Central memory CD8-positive, alpha-beta T cell (primary cell): ENCODE results near the gene CEACAM18.
"Not testable (repeated sequence)": the region's sequence is repeated elsewhere in the genome, so short reads cannot be mapped to it uniquely, and the experiment has no call there.

ENCODE experiments used
- ATAC-seq: fragments of 150-1000 bp; cut with Tn5 transposase; replicated peaks from 2 replicates; pipeline ENCODE4 v1.10.0; 2022; ENCODE audit warnings: mild to moderate bottlenecking, moderate FRiP score, moderate number of reproducible peaks; ENCODE audit not compliant: poor library complexity, severe bottlenecking; ENCODE audit errors: extremely low read depth
- DNase-seq, 2 donors: peaks; one replicate each; pipeline ENCODE4 v3.0.0; 2021; ENCODE audit warnings: low spot score in 2 of 2
- H3K27ac Mint-ChIP-seq: one replicate; pipeline ENCODE4 v1.8.0; 2022; ENCODE audit warnings: low read depth, mild to moderate bottlenecking, moderate library complexity, mixed read lengths
- H3K27me3 Mint-ChIP-seq: one replicate; pipeline ENCODE4 v1.8.0; 2022; ENCODE audit warnings: mixed read lengths
- H3K36me3 Mint-ChIP-seq: one replicate; pipeline ENCODE4 v1.8.0; 2022; ENCODE audit warnings: mild to moderate bottlenecking, moderate library complexity, mixed read lengths; ENCODE audit not compliant: insufficient read depth
- H3K4me1 Mint-ChIP-seq: one replicate; pipeline ENCODE4 v1.8.0; 2022; ENCODE audit warnings: mixed read lengths
- H3K4me3 Mint-ChIP-seq: one replicate; pipeline ENCODE4 v1.8.0; 2022; ENCODE audit warnings: mild to moderate bottlenecking, moderate library complexity, mixed read lengths
- H3K9me3 Mint-ChIP-seq: one replicate; pipeline ENCODE4 v1.8.0; 2022; ENCODE audit warnings: mixed read lengths

Gene CEACAM18

GRCh38 chr19:51478381-51479234, at the start of gene CEACAM18:
CEACAM18 (plus strand) TSS chr19:51478539.
- peaks cover 84% of the 10 kb centered on the region for H3K27me3 Mint-ChIP-seq
- no peak within 1 kb of the TSS for H3K4me3 Mint-ChIP-seq
- no peak within 1 kb of the TSS for H3K27ac Mint-ChIP-seq

GRCh38 chr19:51430221-51430620, 48.1 kb upstream of the CEACAM18 start:
- ATAC-seq (no peak), DNase-seq (no peak)
- Mint-ChIP-seq H3K27me3 (peaks cover 18% of the 10 kb centered on the region), H3K27ac (no peak overlapping the region), H3K4me3 (no peak overlapping the region), H3K36me3 (no peaks in the 10 kb centered on the region), H3K9me3 (no peaks in the 10 kb centered on the region), H3K4me1 (no peaks in the 10 kb centered on the region)

More at GRCh38 chr19:51478381-51479234, at the start of gene CEACAM18:
- Mint-ChIP-seq H3K36me3 (no peaks in the 10 kb centered on the region), H3K4me1 (no peaks in the 10 kb centered on the region), H3K9me3 (no peaks in the 10 kb centered on the region)
- no peak for DNase-seq
- ATAC-seq, result no peak

GRCh38 chr19:51431124-51431523, 47.2 kb upstream of the CEACAM18 start:
- DNase-seq, result no peak
- no peak overlapping the region for H3K4me3 Mint-ChIP-seq
- H3K36me3 Mint-ChIP-seq, result no peaks in the 10 kb centered on the region
- no peak overlapping the region for H3K27ac Mint-ChIP-seq
- no peak for ATAC-seq
- no peaks in the 10 kb centered on the region for H3K9me3 Mint-ChIP-seq
- H3K27me3 Mint-ChIP-seq, result peaks cover 15% of the 10 kb centered on the region
- H3K4me1 Mint-ChIP-seq, result no peaks in the 10 kb centered on the region

GRCh38 chr19:51433043-51433442, 45.3 kb upstream of the CEACAM18 start:
- DNase-seq (no peak), ATAC-seq (no peak)
- no peaks in the 10 kb centered on the region for H3K9me3 Mint-ChIP-seq
- peaks cover 22% of the 10 kb centered on the region for H3K27me3 Mint-ChIP-seq
- H3K36me3 Mint-ChIP-seq, result no peaks in the 10 kb centered on the region
- H3K27ac Mint-ChIP-seq, result no peak overlapping the region
- no peak overlapping the region for H3K4me3 Mint-ChIP-seq
- peaks cover under 1% of the 10 kb centered on the region for H3K4me1 Mint-ChIP-seq

- Mint-ChIP-seq H3K9me3 (no peaks in the 10 kb centered on the region), H3K4me3 (no peak overlapping the region), H3K27me3 (peaks cover 26% of the 10 kb centered on the region), H3K4me1 (peaks cover 6% of the 10 kb centered on the region), H3K27ac (no peak overlapping the region), H3K36me3 (no peaks in the 10 kb centered on the region)
- ATAC-seq (no peak), DNase-seq (no peak)
Measured at GRCh38 chr19:51434456-51434855, 43.9 kb upstream of the CEACAM18 start.

- H3K36me3 Mint-ChIP-seq, result peaks cover 8% of the 10 kb centered on the region
- H3K4me3 Mint-ChIP-seq, result no peak overlapping the region
- H3K27ac Mint-ChIP-seq, result no peak overlapping the region
- DNase-seq, result peak in 1 of 2 donors; percentile 32
- no peaks in the 10 kb centered on the region for H3K9me3 Mint-ChIP-seq
- peaks cover 32% of the 10 kb centered on the region for H3K4me1 Mint-ChIP-seq
- no peak for ATAC-seq
- H3K27me3 Mint-ChIP-seq, result peaks cover 26% of the 10 kb centered on the region
Measured at GRCh38 chr19:51439021-51439465, 39.3 kb upstream of the CEACAM18 start.

GRCh38 chr19:51440052-51440451, 38.3 kb upstream of the CEACAM18 start:
- Mint-ChIP-seq H3K27me3 (peaks cover 26% of the 10 kb centered on the region), H3K27ac (no peak overlapping the region)

GRCh38 chr19:51440846-51441409, 37.4 kb upstream of the CEACAM18 start:
- Mint-ChIP-seq H3K27me3 (peaks cover 25% of the 10 kb centered on the region), H3K9me3 (no peaks in the 10 kb centered on the region), H3K4me1 (peaks cover 32% of the 10 kb centered on the region), H3K36me3 (peaks cover 8% of the 10 kb centered on the region), H3K4me3 (peak overlapping the region; percentile 75), H3K27ac (peak overlapping the region; percentile 92)
- DNase-seq (peak in 1 of 2 donors; percentile 24), ATAC-seq (no peak)

More at GRCh38 chr19:51440052-51440451, 38.3 kb upstream of the CEACAM18 start:
- H3K36me3 Mint-ChIP-seq, result peaks cover 8% of the 10 kb centered on the region
- H3K9me3 Mint-ChIP-seq, result no peaks in the 10 kb centered on the region
- no peak for ATAC-seq
- no peak for DNase-seq
- H3K4me3 Mint-ChIP-seq, result peak overlapping the region; percentile 75
- H3K4me1 Mint-ChIP-seq, result peaks cover 32% of the 10 kb centered on the region

GRCh38 chr19:51441410-51442390, 36.6 kb upstream of the CEACAM18 start:
- Mint-ChIP-seq H3K4me3 (peak overlapping the region; percentile 75), H3K36me3 (peaks cover 8% of the 10 kb centered on the region), H3K9me3 (no peaks in the 10 kb centered on the region), H3K27ac (peak overlapping the region; percentile 92), H3K27me3 (peaks cover 17% of the 10 kb centered on the region), H3K4me1 (peaks cover 32% of the 10 kb centered on the region)
- DNase-seq (peak; percentile 60 to 87), ATAC-seq (peak; percentile 90)

- H3K36me3 Mint-ChIP-seq, ATAC-seq, DNase-seq, H3K9me3 Mint-ChIP-seq, H3K27ac Mint-ChIP-seq, H3K27me3 Mint-ChIP-seq: not testable (repeated sequence)
- Mint-ChIP-seq H3K4me3 (peak overlapping the region; percentile 37), H3K4me1 (peaks cover 15% of the 10 kb centered on the region)
Measured at GRCh38 chr19:51447510-51447909, 30.8 kb upstream of the CEACAM18 start.

GRCh38 chr19:51448011-51448410, 30.3 kb upstream of the CEACAM18 start:
- ATAC-seq (no peak), DNase-seq (no peak)
- peak overlapping the region; percentile 37 for H3K27ac Mint-ChIP-seq
- H3K36me3 Mint-ChIP-seq, result no peaks in the 10 kb centered on the region
- no peaks in the 10 kb centered on the region for H3K27me3 Mint-ChIP-seq
- no peaks in the 10 kb centered on the region for H3K9me3 Mint-ChIP-seq
- peak overlapping the region; percentile 37 for H3K4me3 Mint-ChIP-seq
- H3K4me1 Mint-ChIP-seq, result peaks cover 11% of the 10 kb centered on the region

- Mint-ChIP-seq H3K4me3 (peak overlapping the region; percentile 37), H3K36me3 (peaks cover 2% of the 10 kb centered on the region), H3K4me1 (peaks cover 11% of the 10 kb centered on the region), H3K9me3 (no peaks in the 10 kb centered on the region), H3K27ac (peak overlapping the region; percentile 37), H3K27me3 (peaks cover 4% of the 10 kb centered on the region)
- no peak for ATAC-seq
- no peak for DNase-seq
Measured at GRCh38 chr19:51448411-51449016, 29.8 kb upstream of the CEACAM18 start.
